Large intestine (tissue), 3 donors: ENCODE measurements around the gene KRTDAP. TPM values are rescaled to one million over a fixed set of nuclear protein-coding genes. Genes with fewer than 3 reads are reported as not detected.
A peak's percentile ranks its signal among the peaks of the same experiment; 100 is the strongest.

Experiments
- DNase-seq, 2 donors: peaks; one replicate each; pipeline versions ENCODE4 v3.0.0 to v3.0.0-alpha.2; 2013
- H3K27ac ChIP-seq: one replicate; pipeline ENCODE4 v1.5.1; 2013; ENCODE audit warnings: low read length
- H3K27me3 ChIP-seq: 2 replicates; pipeline ENCODE4 v1.6.1; 2013; ENCODE audit warnings: low read length; ENCODE audit not compliant: control insufficient read depth, insufficient read depth
- H3K36me3 ChIP-seq: 2 replicates; pipeline ENCODE4 v1.6.1; 2013; ENCODE audit warnings: low read length; ENCODE audit not compliant: control insufficient read depth, insufficient read depth
- H3K4me1 ChIP-seq: one replicate; pipeline ENCODE4 v1.6.1; 2013; ENCODE audit warnings: low read length; ENCODE audit not compliant: control insufficient read depth, insufficient read depth
- H3K4me3 ChIP-seq: one replicate; pipeline ENCODE4 v1.5.1; 2013; ENCODE audit warnings: low read length
- H3K9me3 ChIP-seq: one replicate; pipeline ENCODE4 v1.6.1; 2013; ENCODE audit warnings: mild to moderate bottlenecking, low read depth, low read length, moderate library complexity; ENCODE audit not compliant: control insufficient read depth
- WGBS: methylation state at CpG from one replicate; pipeline ENCODE4 v1.1.5; 2013; ENCODE audit warnings: low lambda C conversion rate; ENCODE audit not compliant: insufficient coverage; 5-methylcytosine and 5-hydroxymethylcytosine counted together
- polyA plus RNA-seq: library from polyadenylated mRNA; unstranded; fragments of 120-200 nt; gene quantifications from one replicate; pipeline ENCODE4 v1.2.1, GENCODE V29; 2013

The KRTDAP gene
- polyA plus RNA-seq, 1 donor = 0.40 TPM

- no peak for DNase-seq
- Histone ChIP-seq H3K27ac (no peak overlapping the region), H3K27me3 (no peaks in the 10 kb centered on the region), H3K9me3 (no peaks in the 10 kb centered on the region), H3K4me1 (peaks cover 13% of the 10 kb centered on the region), H3K4me3 (no peak overlapping the region), H3K36me3 (no peaks in the 10 kb centered on the region)
- WGBS = 60% methylated on average over 1 of the region's 3 CpGs
These were observed 34.6 kb downstream of the KRTDAP start for GRCh38 chr19:35455616-35456201.

DNA sequence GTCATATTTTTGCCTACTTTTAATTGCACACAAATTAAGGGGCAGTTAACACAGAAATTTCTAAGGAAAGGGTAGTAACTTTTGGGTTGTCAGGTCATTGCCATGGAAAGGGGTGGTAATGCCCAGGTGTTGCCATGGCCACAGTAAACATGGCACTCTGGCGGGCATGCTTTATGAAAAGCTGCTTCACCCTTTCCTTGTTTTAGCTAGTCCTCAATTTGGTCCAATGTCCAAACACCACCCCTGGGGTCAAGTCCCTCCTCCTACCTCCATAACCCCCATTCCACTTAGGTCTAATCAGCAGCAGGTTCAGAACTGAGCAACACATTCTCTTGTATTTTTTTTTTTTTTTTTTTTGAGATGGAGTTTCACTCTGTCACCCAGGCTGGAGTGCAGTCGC lies 35.6 kb downstream of the KRTDAP start:
- no peak overlapping the region for H3K4me3 ChIP-seq
- H3K27me3 ChIP-seq = no peaks in the 10 kb centered on the region
- WGBS = no CpG with 5 or more reads among the region's 2 CpGs
- peaks cover 15% of the 10 kb centered on the region for H3K4me1 ChIP-seq
- no peaks in the 10 kb centered on the region for H3K36me3 ChIP-seq
- no peak for DNase-seq
- no peak overlapping the region for H3K27ac ChIP-seq
- H3K9me3 ChIP-seq = peaks cover 3% of the 10 kb centered on the region

- Histone ChIP-seq H3K36me3 (no peaks in the 10 kb centered on the region), H3K27ac (no peak overlapping the region), H3K4me1 (peaks cover 16% of the 10 kb centered on the region), H3K4me3 (no peak overlapping the region), H3K27me3 (no peaks in the 10 kb centered on the region), H3K9me3 (peaks cover 4% of the 10 kb centered on the region)
- WGBS = 80% methylated on average over 1 of the region's 7 CpGs
- no peak for DNase-seq
These were observed 38.7 kb downstream of the KRTDAP start for GRCh38 chr19:35451338-35452096.

- no peaks in the 10 kb centered on the region for H3K36me3 ChIP-seq
- no peak overlapping the region for H3K4me3 ChIP-seq
- H3K4me1 ChIP-seq = peaks cover 16% of the 10 kb centered on the region
- DNase-seq = peak in 1 of 2 donors; percentile 78
- whole genome bisulfite sequencing = no CpG with 5 or more reads among the region's 27 CpGs
- peak overlapping the region; percentile 50 for H3K27ac ChIP-seq
- H3K9me3 ChIP-seq = peaks cover 4% of the 10 kb centered on the region
- H3K27me3 ChIP-seq = no peaks in the 10 kb centered on the region
These were observed 40.8 kb downstream of the KRTDAP start for GRCh38 chr19:35449359-35450043.

DNA sequence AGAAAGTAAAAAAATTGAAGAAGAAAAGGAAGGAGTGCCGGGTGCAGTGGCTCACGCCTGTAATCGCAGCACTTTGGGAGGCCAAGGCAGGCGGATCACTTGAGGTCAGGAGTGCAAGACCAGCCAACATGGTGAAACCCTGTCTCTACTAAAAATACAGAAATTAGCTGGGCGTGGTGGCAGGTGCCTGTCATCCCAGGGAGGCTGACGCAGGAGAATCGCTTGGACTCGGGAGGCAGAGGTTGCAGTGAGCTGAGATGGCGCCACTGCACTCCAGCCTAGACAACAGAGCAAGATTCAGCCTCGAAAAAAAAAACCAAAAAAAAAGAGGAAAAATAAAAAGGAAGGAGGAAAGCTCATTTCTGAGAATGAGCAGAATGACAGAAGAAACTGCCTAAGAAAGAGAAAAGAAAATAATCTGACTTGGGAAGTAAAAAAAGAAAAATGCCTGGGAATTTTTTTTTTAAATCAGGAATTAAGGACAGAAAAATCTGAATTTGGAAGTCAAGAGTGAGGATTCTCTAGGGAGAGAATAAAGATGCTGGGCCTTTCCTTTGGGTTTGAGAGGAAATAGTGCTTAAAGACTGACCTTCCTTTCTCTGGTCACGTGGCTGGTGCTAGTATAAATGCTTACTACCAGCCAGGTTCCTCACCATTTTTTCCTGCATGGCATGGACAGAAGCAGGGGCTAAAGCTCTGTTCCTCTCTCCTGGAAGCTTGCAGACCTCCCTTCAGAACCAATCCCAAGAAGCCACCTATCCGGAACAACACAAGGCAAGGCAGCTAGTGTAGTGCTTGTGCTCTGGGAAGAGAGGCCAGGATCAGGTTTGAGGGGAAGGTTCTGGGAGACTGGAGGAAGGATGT lies 42.4 kb downstream of the KRTDAP start, which contains the start of gene FFAR2:
Gene FFAR2 (plus strand): TSS at position 652 of the 864 bp plus-strand sequence. CDS start 1,458 bp downstream, outside the sequence.
- WGBS = 69% methylated on average over 7 of the region's 12 CpGs
- Histone ChIP-seq H3K36me3 (no peaks in the 10 kb centered on the region), H3K4me3 (no peak within 1 kb of the TSS), H3K4me1 (peaks cover 16% of the 10 kb centered on the region), H3K27ac (peak within 1 kb of the TSS; percentile 48), H3K27me3 (no peaks in the 10 kb centered on the region), H3K9me3 (peaks cover 4% of the 10 kb centered on the region)
- DNase-seq = no peak

- DNase-seq = no peak
- Histone ChIP-seq H3K36me3 (no peaks in the 10 kb centered on the region), H3K4me1 (peaks cover 16% of the 10 kb centered on the region), H3K4me3 (no peak overlapping the region), H3K27me3 (no peaks in the 10 kb centered on the region), H3K9me3 (peaks cover 4% of the 10 kb centered on the region), H3K27ac (no peak overlapping the region)
- WGBS = 98% methylated on average over 10 of the region's 21 CpGs
These were observed 44.3 kb downstream of the KRTDAP start for GRCh38 chr19:35445826-35446593.

GRCh38 chr19:35444735-35445134 lies 45.5 kb downstream of the KRTDAP start:
- peaks cover 20% of the 10 kb centered on the region for H3K4me1 ChIP-seq
- no peaks in the 10 kb centered on the region for H3K36me3 ChIP-seq
- H3K27me3 ChIP-seq = no peaks in the 10 kb centered on the region
- 100% methylated on average over 1 of the region's 1 CpG for WGBS
- H3K27ac ChIP-seq = no peak overlapping the region
- peaks cover 2% of the 10 kb centered on the region for H3K9me3 ChIP-seq
- no peak overlapping the region for H3K4me3 ChIP-seq
- DNase-seq = no peak

GRCh38 chr19:35442091-35442490 lies 48.2 kb downstream of the KRTDAP start:
- H3K27ac ChIP-seq = no peak overlapping the region
- no CpG with 5 or more reads among the region's 7 CpGs for WGBS
- DNase-seq = no peak
- no peaks in the 10 kb centered on the region for H3K9me3 ChIP-seq
- H3K36me3 ChIP-seq = no peaks in the 10 kb centered on the region
- H3K4me3 ChIP-seq = no peak overlapping the region
- H3K27me3 ChIP-seq = no peaks in the 10 kb centered on the region
- H3K4me1 ChIP-seq = peaks cover 19% of the 10 kb centered on the region

DNA sequence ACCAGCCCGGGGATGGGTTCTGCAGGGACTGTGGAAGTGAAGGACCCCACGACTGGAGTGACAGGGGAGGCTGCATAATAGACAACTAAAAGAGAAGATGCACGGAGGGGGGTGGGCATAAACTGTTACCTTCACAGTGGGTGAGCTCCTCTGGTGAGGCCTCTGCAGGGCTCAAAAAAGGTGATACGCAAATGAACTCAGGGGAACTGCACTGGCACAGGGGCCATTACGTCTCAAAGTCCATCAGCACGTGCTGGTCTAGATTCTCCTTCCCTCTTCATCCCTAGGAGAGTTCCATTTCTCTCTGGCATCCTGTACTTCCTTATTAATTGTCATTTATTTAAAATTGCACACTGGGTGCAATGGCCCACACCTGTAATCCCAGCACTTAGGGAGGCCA lies 50.3 kb downstream of the KRTDAP start:
- H3K4me1 ChIP-seq = peaks cover 35% of the 10 kb centered on the region
- no peak overlapping the region for H3K4me3 ChIP-seq
- WGBS = no CpG with 5 or more reads among the region's 6 CpGs
- no peaks in the 10 kb centered on the region for H3K27me3 ChIP-seq
- peak; percentile 74 to 88 for DNase-seq
- no peaks in the 10 kb centered on the region for H3K9me3 ChIP-seq
- H3K27ac ChIP-seq = peak overlapping the region; percentile 28
- no peaks in the 10 kb centered on the region for H3K36me3 ChIP-seq
